ENCODE measurements around the gene DEFB131B.
"Not testable (repeated sequence)": the region's sequence is repeated elsewhere in the genome, so short reads cannot be mapped to it uniquely, and the experiment has no call there.

The DEFB131B gene

GRCh38 chr11:71911321-71911985 is 33.2 kb downstream of the DEFB131B start:
- peak; percentile 13 to 52 for DNase-seq (ENCODE audit: low read depth in 2 of 2)

- not testable (repeated sequence) for DNase-seq (ENCODE audit: low read depth in 2 of 2)
Measured at GRCh38 chr11:71911986-71912340, 33.7 kb downstream of the DEFB131B start.

GRCh38 chr11:71913756-71914526 is 35.7 kb downstream of the DEFB131B start:
- DNase-seq (ENCODE audit: low read depth in 2 of 2) = no peak

GRCh38 chr11:71914617-71915189 is 36.5 kb downstream of the DEFB131B start:
- no peak for DNase-seq (ENCODE audit: low read depth in 2 of 2)

- no peak for DNase-seq (ENCODE audit: low read depth in 2 of 2)
Measured at GRCh38 chr11:71917646-71918140, 39.4 kb downstream of the DEFB131B start.

GRCh38 chr11:71927820-71928736 is 49.8 kb downstream of the DEFB131B start, which contains the start of gene XNDC1N:
Gene XNDC1N, minus strand, starts transcription at chr11:71928594. Its CDS starts 5,241 bp downstream, at chr11:71923353.
- DNase-seq (ENCODE audit: low read depth in 2 of 2) = peak in 1 of 2 donors; percentile 66

- DNase-seq (ENCODE audit: low read depth in 2 of 2) = peak; percentile 94 to 97
Measured at GRCh38 chr11:71928737-71929443, 50.6 kb downstream of the DEFB131B start, which contains the start of gene RNF121. Gene RNF121, plus strand, starts transcription at chr11:71929046. Its CDS starts 16 bp downstream, at chr11:71929062.

GRCh38 chr11:71929491-71929890 is 51.2 kb downstream of the DEFB131B start:
- DNase-seq (ENCODE audit: low read depth in 2 of 2) = no peak

GRCh38 chr11:71930556-71931244 is 52.4 kb downstream of the DEFB131B start:
- no peak for DNase-seq (ENCODE audit: low read depth in 2 of 2)

GRCh38 chr11:71931245-71931602 is 53.0 kb downstream of the DEFB131B start:
- DNase-seq (ENCODE audit: low read depth in 2 of 2) = no peak

GRCh38 chr11:71933141-71933933 is 55.1 kb downstream of the DEFB131B start:
- DNase-seq (ENCODE audit: low read depth in 2 of 2) = no peak

Measured in stimulated activated CD8-positive, alpha-beta memory T cell treated with anti-CD3 and anti-CD28 coated beads, Interleukin-15, amount 100 ng/mL, for 4 hours (primary cell).